NK-92 (cell line): Measurements from ENCODE around the gene SP140.

Source experiments
- DNase-seq: peaks from one replicate; lab custom pipeline; 2025; ENCODE audit not compliant: unreplicated experiment; lab: John Stamatoyannopoulos, UW

Gene SP140

DNA sequence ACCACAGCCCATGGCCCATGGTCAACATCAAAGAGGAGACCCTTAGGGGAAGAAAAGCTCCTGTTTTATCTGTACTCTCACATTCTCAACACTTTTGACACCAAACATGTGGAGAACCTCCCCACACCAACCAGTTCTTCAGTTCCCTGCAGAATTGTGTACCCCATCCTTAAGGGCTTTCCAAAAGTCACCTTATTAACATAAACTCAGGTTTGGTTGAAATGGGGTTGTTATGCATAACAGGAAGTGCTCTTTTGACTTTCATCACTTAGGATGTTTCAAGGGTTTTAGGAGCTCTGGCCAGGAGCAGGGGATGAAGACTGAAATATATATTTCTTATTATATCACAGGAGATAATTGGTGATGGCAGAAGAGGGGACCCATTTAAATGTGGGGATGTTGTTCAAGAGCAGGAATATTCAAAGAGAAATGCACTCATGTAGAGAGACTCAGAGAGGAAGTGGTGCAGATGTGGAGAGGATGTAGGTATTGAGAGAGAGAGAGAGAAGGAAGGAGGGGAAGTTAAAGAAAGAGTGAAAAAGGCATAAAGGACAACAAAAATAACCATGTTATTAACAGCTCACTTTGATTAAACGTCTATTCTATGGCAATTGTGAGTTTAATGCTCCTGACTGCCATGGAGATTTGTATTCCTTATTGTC is 136.6 kb downstream of the SP140 start:
- DNase-seq, result no peak
